H1 (cell line): ENCODE measurements around the gene ANGPTL5.

Experiments used
- CTCF ChIP-seq, 3 experiments: IDR thresholded peaks; 1 replicate in 2 of 3; 2 replicates in 1 of 3; pipeline versions ENCODE4 v1.5.1 to v1.6.1; 2011; ENCODE audit warnings: low read length in 3 of 3, mild to moderate bottlenecking in 3 of 3, inconsistent platforms in 2 of 3, low read depth in 1 of 3, moderate library complexity in 1 of 3; ENCODE audit not compliant: insufficient read depth in 1 of 3; ENCODE audit errors: control extremely low read depth in 1 of 3
- EZH2 ChIP-seq: fragments of 200-600 bp; sonication (generic); IDR thresholded peaks from 2 replicates; pipeline ENCODE4 v1.7.1; 2012; ENCODE audit warnings: low read depth, mild to moderate bottlenecking, moderate library complexity, low read length, inconsistent platforms; ENCODE audit not compliant: severe bottlenecking
- JUN ChIP-seq: IDR thresholded peaks from 2 replicates; pipeline ENCODE4 v1.6.1; 2011; ENCODE audit warnings: low read depth, mild to moderate bottlenecking, improper control_type of control experiment, low read length
- TAF1 ChIP-seq: IDR thresholded peaks from 2 replicates; pipeline ENCODE4 v1.6.1; 2011; ENCODE audit warnings: mild to moderate bottlenecking, low read depth, low read length
- USF2 ChIP-seq: IDR thresholded peaks from 2 replicates; pipeline ENCODE4 v1.6.1; 2011; ENCODE audit warnings: low read length, improper control_type of control experiment

- TF ChIP-seq CTCF (IDR thresholded peaks at IDR 0.05; ENCODE audit: control extremely low read depth in 1 of 3, insufficient read depth in 1 of 3, low read depth in 1 of 3, low read length in 3 of 3) (no peak), EZH2 (no peak), JUN (no peak), USF2 (no peak), TAF1 (no peak)
These were observed 8.5 kb downstream of the ANGPTL5 start for GRCh38 chr11:101907815-101908214.
